Heart right ventricle (tissue), 12 donors: ENCODE measurements around the gene ZNF146. TPM values are rescaled to one million over a fixed set of nuclear protein-coding genes. Genes with fewer than 3 reads are reported as not detected.

Experiments
- polyA plus RNA-seq, 2 donors: library from polyadenylated mRNA; stranded (reverse); fragments of 200-250 nt; gene quantifications; one replicate each; pipeline ENCODE4 v1.2.3, GENCODE V29; 2013
- total RNA-seq, 10 donors: library from RNA; stranded (reverse); fragmentation: NEBNext Ultra II Directional in 3 of 10; extraction: Animal tissue kit (Norgen Biotek cat#: 25700) in 3 of 10; gene quantifications; one replicate each; pipeline versions ENCODE4 v1.2.1 to v1.2.4, GENCODE V29; 2021 to 2023
- donor health status: ischemic (EF 13 %, LVEDD 7.1; RV severe dilation, severe dysfunction).
- donor health status: healthy with polysubstance abuse.
- donor health status: DM: no; HTN: yes; CAD: no.
- donor health status: DM: no; HTN: no; CAD: no.
- donor health status: ischemic (EF 25% LVEDD 6.9; RV normal size, moderate dysfunction).
- donor health status: ischemic (EF 25% LVEDD 5.7; RV mildly dilated, moderate dysfunction).
- donor health status: healthy.
- donor health status: nonischemic (EF 11% LVEDD 7.7; RV severe dilation, severe dysfunction).
- donor health status: DM: yes; HTN: yes; CAD: no.
- donor health status: PGD.
- donor health status: ischemic (EF 29% LVEDD 5.4; RV normal size, mild dysfunction).
- donor health status: nonischemic (EF 23%, LVEDD 6.1; RV moderate dilation, normal function).

ZNF146 gene
- total and polyA plus RNA-seq, 12 donors: 20.1 to 42.1 (median 30.3) TPM

Other genes starting within 250 kb of the ZNF146 start
- gene SDHAF1, start 219.9 kb upstream of the ZNF146 start, total RNA-seq: 10 to 100 TPM in 5 of 10 donors, 1 to 10 TPM in 5; 7.3 to 13.4 (median 10.2) TPM
- gene SDHAF1, start 219.9 kb upstream of the ZNF146 start, polyA plus RNA-seq: 10 to 100 TPM in 1 of 2 donors, 1 to 10 TPM in 1; 7.7 to 26.6 TPM
- gene SYNE4, start 206.3 kb upstream of the ZNF146 start, total RNA-seq: under 1 TPM in 3 of 10 donors, not detected in 7; 0.26 to 0.62 (median 0.42) TPM
- gene SYNE4, start 206.3 kb upstream of the ZNF146 start, polyA plus RNA-seq: under 1 TPM; 0.29 to 0.37 TPM
- gene ALKBH6, start 200.9 kb upstream of the ZNF146 start, total RNA-seq: 10 to 100 TPM in 6 of 10 donors, 1 to 10 TPM in 4; 7.9 to 12.4 (median 10.2) TPM
- gene ALKBH6, start 200.9 kb upstream of the ZNF146 start, polyA plus RNA-seq: 10 to 100 TPM; 16.2 to 18.9 TPM
- 1 to 10 TPM; 1.2 to 7.5 (median 4.7) TPM for gene CLIP3, start 182.2 kb upstream of the ZNF146 start, total RNA-seq
- 1 to 10 TPM; 2.2 to 2.6 TPM for gene CLIP3, start 182.2 kb upstream of the ZNF146 start, polyA plus RNA-seq
- gene THAP8, start 160.8 kb upstream of the ZNF146 start, total RNA-seq: 1 to 10 TPM; 2.7 to 7.7 (median 3.5) TPM
- 1 to 10 TPM; 5.3 to 6.2 TPM for gene THAP8, start 160.8 kb upstream of the ZNF146 start, polyA plus RNA-seq
- gene WDR62, start 160.2 kb upstream of the ZNF146 start, total RNA-seq: 10 to 100 TPM in 7 of 10 donors, 1 to 10 TPM in 3; 6.0 to 33.7 (median 12.9) TPM
- gene WDR62, start 160.2 kb upstream of the ZNF146 start, polyA plus RNA-seq: 10 to 100 TPM in 1 of 2 donors, 1 to 10 TPM in 1; 1.6 to 22.1 TPM
- gene OVOL3, start 104.0 kb upstream of the ZNF146 start, total RNA-seq: not detected
- gene OVOL3, start 104.0 kb upstream of the ZNF146 start, polyA plus RNA-seq: not detected
- gene POLR2I, start 100.2 kb upstream of the ZNF146 start, total RNA-seq: 100 to 1,000 TPM in 6 of 10 donors, 10 to 100 TPM in 4; 83.7 to 139 (median 105) TPM
- gene POLR2I, start 100.2 kb upstream of the ZNF146 start, polyA plus RNA-seq: 100 to 1,000 TPM; 153 TPM
- 100 to 1,000 TPM in 4 of 10 donors, 10 to 100 TPM in 6; 73.0 to 134 (median 97.3) TPM for gene TBCB, start 99.6 kb upstream of the ZNF146 start, total RNA-seq
- gene TBCB, start 99.6 kb upstream of the ZNF146 start, polyA plus RNA-seq: 100 to 1,000 TPM; 142 to 193 TPM
- 1,000 to 10,000 TPM in 1 of 10 donors, 100 to 1,000 TPM in 9; 800 to 1,095 (median 894) TPM for gene CAPNS1, start 75.0 kb upstream of the ZNF146 start, total RNA-seq
- gene CAPNS1, start 75.0 kb upstream of the ZNF146 start, polyA plus RNA-seq: 1,000 to 10,000 TPM in 1 of 2 donors, 100 to 1,000 TPM in 1; 745 to 1,027 TPM
- 1,000 to 10,000 TPM; 1,564 to 3,571 (median 2,793) TPM for gene COX7A1, start 62.7 kb upstream of the ZNF146 start, total RNA-seq
- gene COX7A1, start 62.7 kb upstream of the ZNF146 start, polyA plus RNA-seq: 1,000 to 10,000 TPM in 1 of 2 donors, 100 to 1,000 TPM in 1; 850 to 2,441 TPM
- gene ZNF565, start 441 bp upstream of the ZNF146 start, total RNA-seq: 1 to 10 TPM; 2.6 to 5.1 (median 3.6) TPM
- 1 to 10 TPM; 2.2 to 3.3 TPM for gene ZNF565, start 441 bp upstream of the ZNF146 start, polyA plus RNA-seq
- 1 to 10 TPM; 1.0 to 4.0 (median 2.5) TPM for gene ZFP14, start 164.1 kb downstream of the ZNF146 start, total RNA-seq
- gene ZFP14, start 164.1 kb downstream of the ZNF146 start, polyA plus RNA-seq: 1 to 10 TPM in 1 of 2 donors, under 1 TPM in 1; 0.62 to 2.2 TPM
- 1 to 10 TPM; 3.1 to 6.3 (median 4.3) TPM for gene ZFP82, start 203.5 kb downstream of the ZNF146 start, total RNA-seq
- gene ZFP82, start 203.5 kb downstream of the ZNF146 start, polyA plus RNA-seq: 1 to 10 TPM; 1.9 to 2.5 TPM